Measurements from ENCODE around the gene PEX14. TPM values are rescaled to one million over a fixed set of nuclear protein-coding genes. Genes with fewer than 3 reads are reported as not detected.

PEX14 gene
- total RNA-seq, 1 experiment from 2014 or later, result 27.3 TPM

GRCh38 chr1:10472220-10473144 lies 2.3 kb upstream of the PEX14 start, which contains the start of gene DFFA (continued):
- TF ChIP-seq E2F4 (CRISPR knock-in tag; IDR thresholded peaks at IDR 0.05; ENCODE audit: borderline replicate concordance, low read depth), result no peak
- TF ChIP-seq, protein P1, sequence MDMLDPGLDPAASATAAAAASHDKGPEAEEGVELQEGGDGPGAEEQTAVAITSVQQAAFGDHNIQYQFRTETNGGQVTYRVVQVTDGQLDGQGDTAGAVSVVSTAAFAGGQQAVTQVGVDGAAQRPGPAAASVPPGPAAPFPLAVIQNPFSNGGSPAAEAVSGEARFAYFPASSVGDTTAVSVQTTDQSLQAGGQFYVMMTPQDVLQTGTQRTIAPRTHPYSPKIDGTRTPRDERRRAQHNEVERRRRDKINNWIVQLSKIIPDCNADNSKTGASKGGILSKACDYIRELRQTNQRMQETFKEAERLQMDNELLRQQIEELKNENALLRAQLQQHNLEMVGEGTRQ (CRISPR knock-in tag; IDR thresholded peaks at IDR 0.05), result peak; percentile 99
- TF ChIP-seq MYBL2 (CRISPR knock-in tag; IDR thresholded peaks at IDR 0.05), result no peak
- TF ChIP-seq, protein P2, sequence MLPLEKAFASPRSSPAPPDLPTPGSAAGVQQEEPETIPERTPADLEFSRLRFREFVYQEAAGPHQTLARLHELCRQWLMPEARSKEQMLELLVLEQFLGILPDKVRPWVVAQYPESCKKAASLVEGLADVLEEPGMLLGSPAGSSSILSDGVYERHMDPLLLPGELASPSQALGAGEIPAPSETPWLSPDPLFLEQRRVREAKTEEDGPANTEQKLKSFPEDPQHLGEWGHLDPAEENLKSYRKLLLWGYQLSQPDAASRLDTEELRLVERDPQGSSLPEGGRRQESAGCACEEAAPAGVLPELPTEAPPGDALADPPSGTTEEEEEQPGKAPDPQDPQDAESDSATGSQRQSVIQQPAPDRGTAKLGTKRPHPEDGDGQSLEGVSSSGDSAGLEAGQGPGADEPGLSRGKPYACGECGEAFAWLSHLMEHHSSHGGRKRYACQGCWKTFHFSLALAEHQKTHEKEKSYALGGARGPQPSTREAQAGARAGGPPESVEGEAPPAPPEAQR (CRISPR knock-in tag; IDR thresholded peaks at IDR 0.05), result no peak
- peak; percentile 69 for TF ChIP-seq NFYB (CRISPR knock-in tag; conservative IDR thresholded peaks at IDR 0.05; ENCODE audit: low read depth)
- TF ChIP-seq, protein P3, sequence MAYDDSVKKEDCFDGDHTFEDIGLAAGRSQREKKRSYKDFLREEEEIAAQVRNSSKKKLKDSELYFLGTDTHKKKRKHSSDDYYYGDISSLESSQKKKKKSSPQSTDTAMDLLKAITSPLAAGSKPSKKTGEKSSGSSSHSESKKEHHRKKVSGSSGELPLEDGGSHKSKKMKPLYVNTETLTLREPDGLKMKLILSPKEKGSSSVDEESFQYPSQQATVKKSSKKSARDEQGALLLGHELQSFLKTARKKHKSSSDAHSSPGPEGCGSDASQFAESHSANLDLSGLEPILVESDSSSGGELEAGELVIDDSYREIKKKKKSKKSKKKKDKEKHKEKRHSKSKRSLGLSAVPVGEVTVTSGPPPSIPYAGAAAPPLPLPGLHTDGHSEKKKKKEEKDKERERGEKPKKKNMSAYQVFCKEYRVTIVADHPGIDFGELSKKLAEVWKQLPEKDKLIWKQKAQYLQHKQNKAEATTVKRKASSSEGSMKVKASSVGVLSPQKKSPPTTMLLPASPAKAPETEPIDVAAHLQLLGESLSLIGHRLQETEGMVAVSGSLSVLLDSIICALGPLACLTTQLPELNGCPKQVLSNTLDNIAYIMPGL (CRISPR knock-in tag; IDR thresholded peaks at IDR 0.05), result peak; percentile 89
- TF ChIP-seq, protein P4, sequence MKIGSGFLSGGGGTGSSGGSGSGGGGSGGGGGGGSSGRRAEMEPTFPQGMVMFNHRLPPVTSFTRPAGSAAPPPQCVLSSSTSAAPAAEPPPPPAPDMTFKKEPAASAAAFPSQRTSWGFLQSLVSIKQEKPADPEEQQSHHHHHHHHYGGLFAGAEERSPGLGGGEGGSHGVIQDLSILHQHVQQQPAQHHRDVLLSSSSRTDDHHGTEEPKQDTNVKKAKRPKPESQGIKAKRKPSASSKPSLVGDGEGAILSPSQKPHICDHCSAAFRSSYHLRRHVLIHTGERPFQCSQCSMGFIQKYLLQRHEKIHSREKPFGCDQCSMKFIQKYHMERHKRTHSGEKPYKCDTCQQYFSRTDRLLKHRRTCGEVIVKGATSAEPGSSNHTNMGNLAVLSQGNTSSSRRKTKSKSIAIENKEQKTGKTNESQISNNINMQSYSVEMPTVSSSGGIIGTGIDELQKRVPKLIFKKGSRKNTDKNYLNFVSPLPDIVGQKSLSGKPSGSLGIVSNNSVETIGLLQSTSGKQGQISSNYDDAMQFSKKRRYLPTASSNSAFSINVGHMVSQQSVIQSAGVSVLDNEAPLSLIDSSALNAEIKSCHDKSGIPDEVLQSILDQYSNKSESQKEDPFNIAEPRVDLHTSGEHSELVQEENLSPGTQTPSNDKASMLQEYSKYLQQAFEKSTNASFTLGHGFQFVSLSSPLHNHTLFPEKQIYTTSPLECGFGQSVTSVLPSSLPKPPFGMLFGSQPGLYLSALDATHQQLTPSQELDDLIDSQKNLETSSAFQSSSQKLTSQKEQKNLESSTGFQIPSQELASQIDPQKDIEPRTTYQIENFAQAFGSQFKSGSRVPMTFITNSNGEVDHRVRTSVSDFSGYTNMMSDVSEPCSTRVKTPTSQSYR (CRISPR knock-in tag; IDR thresholded peaks at IDR 0.05), result 0 out of 2 replicates have a peak, but pooled peaks have one; percentile 46
- no peak for TF ChIP-seq ATF1 (CRISPR knock-in tag; IDR thresholded peaks at IDR 0.05)
- no peak for TF ChIP-seq ELF4 (CRISPR knock-in tag; IDR thresholded peaks at IDR 0.05; ENCODE audit: low read depth)
- TF ChIP-seq NFE2L1 (CRISPR knock-in tag; IDR thresholded peaks at IDR 0.05), result no peak
- no peak for TF ChIP-seq EMX1 (CRISPR knock-in tag; IDR thresholded peaks at IDR 0.05)
- no peak for TF ChIP-seq IRF2 (CRISPR knock-in tag; IDR thresholded peaks at IDR 0.05; ENCODE audit: borderline replicate concordance, low read depth)
- TF ChIP-seq TEAD4 (CRISPR knock-in tag; IDR thresholded peaks at IDR 0.05), result no peak
- no peak for TF ChIP-seq FOXJ3 (CRISPR knock-in tag; IDR thresholded peaks at IDR 0.05; ENCODE audit: borderline replicate concordance)
- TF ChIP-seq TEAD1 (CRISPR knock-in tag; IDR thresholded peaks at IDR 0.05), result peak; percentile 67; the same call in 1 of the 2 replicates
- TF ChIP-seq FOXP4 (CRISPR knock-in tag; IDR thresholded peaks at IDR 0.05), result no peak
- no peak for TF ChIP-seq PREB (CRISPR knock-in tag; IDR thresholded peaks at IDR 0.05; ENCODE audit: borderline replicate concordance)
- TF ChIP-seq ZNF232 (CRISPR knock-in tag; IDR thresholded peaks at IDR 0.05), result no peak
- TF ChIP-seq RORB (CRISPR knock-in tag; IDR thresholded peaks at IDR 0.05), result no peak
- TF ChIP-seq, protein P5, sequence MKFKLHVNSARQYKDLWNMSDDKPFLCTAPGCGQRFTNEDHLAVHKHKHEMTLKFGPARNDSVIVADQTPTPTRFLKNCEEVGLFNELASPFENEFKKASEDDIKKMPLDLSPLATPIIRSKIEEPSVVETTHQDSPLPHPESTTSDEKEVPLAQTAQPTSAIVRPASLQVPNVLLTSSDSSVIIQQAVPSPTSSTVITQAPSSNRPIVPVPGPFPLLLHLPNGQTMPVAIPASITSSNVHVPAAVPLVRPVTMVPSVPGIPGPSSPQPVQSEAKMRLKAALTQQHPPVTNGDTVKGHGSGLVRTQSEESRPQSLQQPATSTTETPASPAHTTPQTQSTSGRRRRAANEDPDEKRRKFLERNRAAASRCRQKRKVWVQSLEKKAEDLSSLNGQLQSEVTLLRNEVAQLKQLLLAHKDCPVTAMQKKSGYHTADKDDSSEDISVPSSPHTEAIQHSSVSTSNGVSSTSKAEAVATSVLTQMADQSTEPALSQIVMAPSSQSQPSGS (CRISPR knock-in tag; IDR thresholded peaks at IDR 0.05; ENCODE audit: borderline replicate concordance, low read depth), result no peak
- TF ChIP-seq SP1 (CRISPR knock-in tag; conservative IDR thresholded peaks at IDR 0.05), result peak; percentile 70; the same call in 1 of the 2 replicates
- TF ChIP-seq NR2C2 (CRISPR knock-in tag; IDR thresholded peaks at IDR 0.05), result no peak
- TF ChIP-seq ZNF317 (CRISPR knock-in tag; IDR thresholded peaks at IDR 0.05; ENCODE audit: borderline replicate concordance, low read depth), result 0 out of 2 replicates have a peak, but pooled peaks have one; percentile 19
- no peak for TF ChIP-seq ATF3 (CRISPR knock-in tag; conservative IDR thresholded peaks at IDR 0.05)
- TF ChIP-seq SMAD4 (CRISPR knock-in tag; IDR thresholded peaks at IDR 0.05), result no peak

All from WTC11 (cell line).